HL-60 (cell line): ENCODE data around the gene DHRS7C.

Experiments
- DNase-seq, 2 experiments: peaks; one replicate each; pipeline ENCODE4 v3.0.0-alpha.2; 2010 to 2020; ENCODE audit warnings: low read depth in 1 of 2, low spot score in 1 of 2
- H3K27ac ChIP-seq: fragments of 250-450 bp; sonication (Bioruptor Pico); replicated peaks from 2 replicates; pipeline ENCODE4 v1.5.1; 2020; ENCODE audit warnings: mild to moderate bottlenecking, moderate library complexity
- H3K27me3 ChIP-seq: fragments of 250-450 bp; sonication (Bioruptor Pico); 2 replicates; pipeline ENCODE4 v1.5.1; 2021; ENCODE audit warnings: mild to moderate bottlenecking, moderate library complexity; ENCODE audit not compliant: insufficient read depth, poor library complexity, severe bottlenecking
- H3K4me3 ChIP-seq: replicated peaks from 2 replicates; pipeline ENCODE4 v1.5.1; 2011; ENCODE audit warnings: mild to moderate bottlenecking, control low read depth, low read length; ENCODE audit not compliant: insufficient read depth
- GABPA ChIP-seq: IDR thresholded peaks from 2 replicates; pipeline ENCODE4 v1.6.1; 2012; ENCODE audit warnings: low read depth
- POLR2AphosphoS5 ChIP-seq: IDR thresholded peaks from 2 replicates; pipeline ENCODE4 v1.6.1; 2012; ENCODE audit warnings: low read depth
- REST ChIP-seq: IDR thresholded peaks from 2 replicates; pipeline ENCODE4 v1.6.1; 2012; ENCODE audit warnings: low read depth; ENCODE audit not compliant: insufficient replicate concordance
- SPI1 ChIP-seq: IDR thresholded peaks from 2 replicates; pipeline ENCODE4 v1.6.1; 2012; ENCODE audit warnings: low read depth, mild to moderate bottlenecking, borderline replicate concordance
- TF ChIP-seq, protein P1 (sequence below): IDR thresholded peaks from one replicate; pipeline ENCODE4 v1.5.1; 2011; ENCODE audit warnings: low read length, control low read depth, inconsistent platforms; ENCODE audit not compliant: insufficient read depth

Gene DHRS7C

GRCh38 chr17:9820448-9820847 lies 29.1 kb upstream of the DHRS7C start:
- Histone ChIP-seq H3K27me3 (no peaks in the 10 kb centered on the region), H3K27ac (no peak overlapping the region), H3K4me3 (no peak overlapping the region)
- TF ChIP-seq POLR2AphosphoS5 (no peak), SPI1 (no peak), REST (no peak), GABPA (no peak)
- TF ChIP-seq, protein P1, sequence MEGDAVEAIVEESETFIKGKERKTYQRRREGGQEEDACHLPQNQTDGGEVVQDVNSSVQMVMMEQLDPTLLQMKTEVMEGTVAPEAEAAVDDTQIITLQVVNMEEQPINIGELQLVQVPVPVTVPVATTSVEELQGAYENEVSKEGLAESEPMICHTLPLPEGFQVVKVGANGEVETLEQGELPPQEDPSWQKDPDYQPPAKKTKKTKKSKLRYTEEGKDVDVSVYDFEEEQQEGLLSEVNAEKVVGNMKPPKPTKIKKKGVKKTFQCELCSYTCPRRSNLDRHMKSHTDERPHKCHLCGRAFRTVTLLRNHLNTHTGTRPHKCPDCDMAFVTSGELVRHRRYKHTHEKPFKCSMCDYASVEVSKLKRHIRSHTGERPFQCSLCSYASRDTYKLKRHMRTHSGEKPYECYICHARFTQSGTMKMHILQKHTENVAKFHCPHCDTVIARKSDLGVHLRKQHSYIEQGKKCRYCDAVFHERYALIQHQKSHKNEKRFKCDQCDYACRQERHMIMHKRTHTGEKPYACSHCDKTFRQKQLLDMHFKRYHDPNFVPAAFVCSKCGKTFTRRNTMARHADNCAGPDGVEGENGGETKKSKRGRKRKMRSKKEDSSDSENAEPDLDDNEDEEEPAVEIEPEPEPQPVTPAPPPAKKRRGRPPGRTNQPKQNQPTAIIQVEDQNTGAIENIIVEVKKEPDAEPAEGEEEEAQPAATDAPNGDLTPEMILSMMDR: no peak
- DNase-seq: no peak

DNA sequence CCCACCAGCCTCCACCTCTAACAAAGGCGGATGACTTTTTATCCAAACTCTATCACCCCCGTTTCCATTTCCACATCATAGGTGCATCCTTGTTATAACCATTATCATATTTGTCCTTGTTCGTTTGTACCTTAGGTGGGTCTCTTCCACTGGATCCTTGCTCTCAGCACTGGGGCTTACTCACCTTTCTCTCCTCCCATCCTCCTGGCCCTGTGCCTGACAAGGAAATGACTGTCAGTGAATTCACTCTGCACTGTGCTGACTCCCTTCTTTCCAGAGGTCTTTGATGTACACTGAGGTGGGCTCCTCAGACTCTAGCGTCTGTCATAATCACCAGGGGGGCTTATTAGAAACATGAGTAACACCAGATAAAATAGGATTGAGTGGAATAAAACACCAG lies 27.4 kb upstream of the DHRS7C start:
- DNase-seq: no peak

DNA sequence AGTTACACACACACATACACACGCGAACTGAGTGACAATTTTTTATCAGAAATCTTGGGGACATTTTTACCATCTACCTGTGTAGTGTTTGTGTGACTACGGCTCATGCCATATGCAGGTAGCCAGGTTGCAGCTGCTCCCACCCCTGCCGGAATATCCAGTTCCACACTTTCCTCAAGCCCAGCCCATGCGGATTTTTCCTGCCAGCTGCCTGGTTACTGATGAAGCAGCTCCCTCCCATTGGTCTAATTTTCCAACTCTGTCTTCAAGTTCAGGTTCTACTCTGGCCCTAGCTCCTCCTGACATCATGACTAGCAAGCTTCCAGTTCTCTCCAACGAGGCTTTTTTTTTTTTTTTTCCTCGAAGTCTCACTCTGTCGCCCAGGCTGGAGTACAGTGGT lies 25.7 kb upstream of the DHRS7C start:
- H3K27me3 ChIP-seq: no peaks in the 10 kb centered on the region
- no peak overlapping the region for H3K27ac ChIP-seq
- no peak overlapping the region for H3K4me3 ChIP-seq
- DNase-seq: no peak
- TF ChIP-seq REST (no peak), GABPA (no peak)
- TF ChIP-seq, protein P1: no peak

More for the DNA sequence above, 27.4 kb upstream of the DHRS7C start:
- Histone ChIP-seq H3K27me3 (no peaks in the 10 kb centered on the region), H3K27ac (no peak overlapping the region), H3K4me3 (no peak overlapping the region)
- TF ChIP-seq REST: no peak

DNA sequence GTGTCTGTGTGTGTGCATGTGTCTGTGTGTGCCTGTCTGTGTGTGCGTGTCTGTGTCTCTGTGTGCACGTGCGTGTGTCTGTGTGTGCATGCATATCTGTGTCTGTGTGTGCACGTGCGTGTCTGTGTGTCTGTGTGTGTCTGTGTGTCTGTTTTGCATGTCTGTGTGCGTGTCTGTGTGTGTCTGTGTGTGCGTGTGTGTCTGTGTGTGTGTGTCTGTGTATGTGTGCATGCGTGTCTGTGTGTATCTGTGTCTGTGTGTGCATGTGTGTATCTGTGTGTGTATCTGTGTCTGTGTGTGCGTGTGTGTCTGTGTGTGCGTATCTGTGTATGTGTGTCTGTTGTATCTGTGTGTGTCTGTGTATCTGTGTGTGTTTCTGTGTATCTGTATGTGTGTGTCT lies 25.1 kb upstream of the DHRS7C start:
- Histone ChIP-seq H3K27ac (no peak overlapping the region), H3K4me3 (no peak overlapping the region), H3K27me3 (no peaks in the 10 kb centered on the region)
- TF ChIP-seq, protein P1: no peak
- TF ChIP-seq GABPA (no peak), SPI1 (no peak), POLR2AphosphoS5 (no peak), REST (no peak)
- DNase-seq: no peak
